MCF 10A (cell line): ENCODE data around the gene ITGA11. TPM values are rescaled to one million over a fixed set of nuclear protein-coding genes. Genes with fewer than 3 reads are reported as not detected.

Experiments used
- BruUV-seq: library from RNA; stranded (reverse); fragments of 400-500 nt; replicated peaks from 2 replicates; lab custom pipeline; 2021; lab: Mats Ljungman, UMichigan
- CTCF ChIA-PET: fragments of 300-600 bp; sonication (Branson Sonifier 250); formaldehyde crosslinking; extraction: SDS; loops from one replicate; lab custom pipeline; 2021; ENCODE audit warnings: antibody characterized with exemption, inconsistent platforms; lab: Yijun Ruan, JAX
- POLR2A ChIA-PET: fragments of 300-600, 350-650 bp; sonication (Branson Sonifier 250); formaldehyde crosslinking; extraction: SDS; loops from one replicate; lab custom pipeline; 2020; ENCODE audit warnings: antibody characterized with exemption, inconsistent platforms; lab: Yijun Ruan, JAX
- DNase-seq: peaks from one replicate; pipeline ENCODE4 v3.0.0-alpha.2; 2018; ENCODE audit not compliant: unreplicated experiment
- H3K27ac Mint-ChIP-seq: one replicate; pipeline ENCODE4 v1.8.0; 2022; ENCODE audit warnings: mild to moderate bottlenecking, low read depth, mixed read lengths; ENCODE audit not compliant: unreplicated experiment
- H3K27me3 Mint-ChIP-seq: one replicate; pipeline ENCODE4 v1.8.0; 2022; ENCODE audit warnings: mixed read lengths; ENCODE audit not compliant: insufficient read depth, unreplicated experiment
- H3K36me3 Mint-ChIP-seq: one replicate; pipeline ENCODE4 v1.8.0; 2022; ENCODE audit warnings: mild to moderate bottlenecking, moderate library complexity, mixed read lengths; ENCODE audit not compliant: insufficient read depth, unreplicated experiment
- H3K4me1 Mint-ChIP-seq: one replicate; pipeline ENCODE4 v1.8.0; 2022; ENCODE audit warnings: mixed read lengths; ENCODE audit not compliant: insufficient read depth, unreplicated experiment
- H3K4me3 Mint-ChIP-seq: one replicate; pipeline ENCODE4 v1.8.0; 2022; ENCODE audit warnings: mild to moderate bottlenecking, moderate library complexity, mixed read lengths; ENCODE audit not compliant: unreplicated experiment
- H3K9me3 Mint-ChIP-seq: one replicate; pipeline ENCODE4 v1.8.0; 2022; ENCODE audit warnings: mixed read lengths; ENCODE audit not compliant: unreplicated experiment
- CTCF ChIP-seq: fragments of 200-600 bp; IDR thresholded peaks from one replicate; pipeline ENCODE4 v1.8.0; 2022; ENCODE audit warnings: antibody characterized with exemption, mild to moderate bottlenecking; ENCODE audit not compliant: unreplicated experiment
- intact Hi-C: fragments of 100-400 bp; cut with micrococcal nuclease; formaldehyde crosslinking; loops from 2 replicates; pipeline ENCODE4 v1.14.1; 2022
- total RNA-seq: library from RNA; stranded (reverse); gene quantifications from 2 replicates; pipeline ENCODE4 v1.2.3, GENCODE V29; 2022

ITGA11 gene
- total RNA-seq, 1 experiment from 2014 or later = 0.19 TPM

- no TSS peak for BruUV-seq
- Mint-ChIP-seq H3K4me1 (peaks cover 7% of the 10 kb centered on the region), H3K27ac (no peak overlapping the region), H3K9me3 (peaks cover 7% of the 10 kb centered on the region), H3K36me3 (no peaks in the 10 kb centered on the region), H3K4me3 (no peak overlapping the region), H3K27me3 (no peaks in the 10 kb centered on the region)
- DNase-seq = no peak
- intact Hi-C loops = no loop called here
- no peak for TF ChIP-seq CTCF
- CTCF ChIA-PET = no interaction called here
- POLR2A ChIA-PET = no interaction called here
Measured at GRCh38 chr15:68402432-68403160, 29.4 kb downstream of the ITGA11 start.

GRCh38 chr15:68401496-68402431 lies 30.2 kb downstream of the ITGA11 start:
- Mint-ChIP-seq H3K27me3 (no peaks in the 10 kb centered on the region), H3K36me3 (no peaks in the 10 kb centered on the region), H3K9me3 (peaks cover 7% of the 10 kb centered on the region), H3K27ac (no peak overlapping the region), H3K4me1 (peaks cover 7% of the 10 kb centered on the region), H3K4me3 (no peak overlapping the region)
- CTCF ChIA-PET = interaction anchor here (0.6 kb wide), 1 partner anchor 18 kb away, joined by 3 read pairs; no protein-coding TSS in a partner anchor
- POLR2A ChIA-PET = no interaction called here
- no TSS peak for BruUV-seq
- no peak for TF ChIP-seq CTCF
- intact Hi-C loops = no loop called here
- DNase-seq = no peak

GRCh38 chr15:68400066-68400456 lies 31.9 kb downstream of the ITGA11 start:
- no peak overlapping the region for H3K4me3 Mint-ChIP-seq
- BruUV-seq = no TSS peak
- peaks cover 7% of the 10 kb centered on the region for H3K4me1 Mint-ChIP-seq
- H3K27ac Mint-ChIP-seq = no peak overlapping the region
- POLR2A ChIA-PET = no interaction called here
- TF ChIP-seq CTCF = no peak
- CTCF ChIA-PET = no interaction called here
- no peak for DNase-seq
- H3K27me3 Mint-ChIP-seq = peaks cover 4% of the 10 kb centered on the region
- intact Hi-C loops = no loop called here
- H3K36me3 Mint-ChIP-seq = no peaks in the 10 kb centered on the region
- H3K9me3 Mint-ChIP-seq = peaks cover 13% of the 10 kb centered on the region
